HCT116 (cell line): ENCODE data around the gene SDC3. TPM values are rescaled to one million over a fixed set of nuclear protein-coding genes. Genes with fewer than 3 reads are reported as not detected.

ENCODE experiments used
- ATAC-seq: fragments of 200-7000 bp; cut with Tn5 transposase; 2 replicates; pipeline ENCODE4 v1.9.1; 2020; ENCODE audit warnings: mild to moderate bottlenecking, moderate library complexity
- BruUV-seq: library from RNA; stranded (reverse); fragments of 400-500 nt; replicated peaks from 2 replicates; lab custom pipeline; 2021; lab: Mats Ljungman, UMichigan
- CTCF ChIA-PET: fragments of 300-600 bp; sonication (Branson Sonifier 250); formaldehyde crosslinking; loops from one replicate; lab custom pipeline; 2021; ENCODE audit warnings: antibody characterized with exemption; lab: Charles Lee
- POLR2A ChIA-PET: fragments of 300-600, 350-600 bp; sonication (Branson Sonifier 250); formaldehyde crosslinking; loops from one replicate; lab custom pipeline; 2021; ENCODE audit warnings: antibody characterized with exemption; lab: Charles Lee
- RAD21 ChIA-PET, 2 experiments: fragments of 300-600 bp; sonication (Branson Sonifier 250); formaldehyde crosslinking; loops; one replicate each; lab custom pipeline; 2023; ENCODE audit warnings: low total read pairs in 2 of 2; ENCODE audit not compliant: uncharacterized antibody in 2 of 2, unreplicated experiment in 2 of 2, low non-redundant PET in 1 of 2; lab: Charles Lee
- DNase-seq: peaks from one replicate; pipeline ENCODE4 v3.0.0-alpha.2; 2010; ENCODE audit warnings: low read depth, low spot score
- H2AFZ ChIP-seq: fragments of 200-600 bp; shearing (Covaris generic), sonication (generic); 2 replicates; pipeline ENCODE4 v1.6.1; 2017; ENCODE audit warnings: low read depth, mixed run types, mixed read lengths, antibody characterized with exemption, low read length; ENCODE audit not compliant: poor library complexity, severe bottlenecking
- H3K27ac ChIP-seq: 2 replicates; pipeline ENCODE4 v1.5.1; 2012; ENCODE audit warnings: low read depth, low read length
- H3K27me3 ChIP-seq: fragments of 200-600 bp; sonication (generic); 2 replicates; pipeline ENCODE4 v1.6.1; 2016; ENCODE audit warnings: mixed run types, low read length, mixed read lengths; ENCODE audit not compliant: insufficient read depth
- H3K36me3 ChIP-seq, 2 experiments: fragments of 200-500 bp in 1 of 2; fragments of 200-600 bp in 1 of 2; sonication (Bioruptor generic) in 1 of 2; sonication (generic) in 1 of 2; 2 replicates each; pipeline versions ENCODE4 v1.5.1 to v1.6.1; 2014 to 2016; ENCODE audit warnings: low read length in 2 of 2, inconsistent platforms in 1 of 2, mixed read lengths in 1 of 2, mixed run types in 1 of 2; ENCODE audit not compliant: insufficient read depth in 2 of 2, control insufficient read depth in 1 of 2
- H3K4me1 ChIP-seq, 2 experiments: fragments of 200-600 bp in 1 of 2; sonication (generic) in 1 of 2; 2 replicates each; pipeline versions ENCODE4 v1.5.1 to v1.6.1; 2012 to 2017; ENCODE audit warnings: low read length in 2 of 2, inconsistent platforms in 1 of 2, mild to moderate bottlenecking in 1 of 2, mixed read lengths in 1 of 2, mixed run types in 1 of 2, moderate library complexity in 1 of 2; ENCODE audit not compliant: insufficient read depth in 2 of 2, control insufficient read depth in 1 of 2
- H3K4me2 ChIP-seq: fragments of 200-600 bp; sonication (generic); 2 replicates; pipeline ENCODE4 v1.6.1; 2017; ENCODE audit warnings: mixed run types, low read length, mixed read lengths
- H3K4me3 ChIP-seq, 2 experiments: fragments of 200-600 bp in 1 of 2; sonication (generic) in 1 of 2; replicated peaks in 1 of 2; 2 replicates each; pipeline ENCODE4 v1.5.1; 2011 to 2016; ENCODE audit warnings: low read length in 2 of 2, control low read depth in 1 of 2, low read depth in 1 of 2, mild to moderate bottlenecking in 1 of 2, mixed read lengths in 1 of 2, mixed run types in 1 of 2
- H3K79me2 ChIP-seq: fragments of 200-600 bp; sonication (generic); 2 replicates; pipeline ENCODE4 v1.6.1; 2017; ENCODE audit warnings: mild to moderate bottlenecking, mixed run types, low read length, moderate library complexity, mixed read lengths; ENCODE audit not compliant: insufficient read depth
- H3K9ac ChIP-seq: fragments of 200-600 bp; sonication (generic); 2 replicates; pipeline ENCODE4 v1.6.1; 2016; ENCODE audit warnings: low read length, mixed read lengths
- H3K9me2 ChIP-seq: fragments of 200-600 bp; sonication (generic), shearing (Covaris generic); 2 replicates; pipeline ENCODE4 v1.6.1; 2017; ENCODE audit warnings: mixed run types, mild to moderate bottlenecking, moderate library complexity; ENCODE audit not compliant: insufficient read depth
- H3K9me3 ChIP-seq, 2 experiments: fragments of 200-500 bp in 1 of 2; fragments of 200-600 bp in 1 of 2; sonication (Bioruptor generic) in 1 of 2; sonication (generic) in 1 of 2; 2 replicates each; pipeline ENCODE4 v1.6.1; 2014 to 2017; ENCODE audit warnings: low read length in 2 of 2, mixed read lengths in 2 of 2, inconsistent platforms in 1 of 2, low read depth in 1 of 2, mild to moderate bottlenecking in 1 of 2, mixed run types in 1 of 2, moderate library complexity in 1 of 2; ENCODE audit not compliant: control insufficient read depth in 1 of 2, insufficient read depth in 1 of 2
- H4K20me1 ChIP-seq: fragments of 200-600 bp; sonication (generic), shearing (Covaris generic); 2 replicates; pipeline ENCODE4 v1.6.1; 2017; ENCODE audit warnings: mixed run types, mild to moderate bottlenecking, moderate library complexity; ENCODE audit not compliant: insufficient read depth
- CBX3 ChIP-seq: IDR thresholded peaks from 2 replicates; pipeline ENCODE4 v1.6.1; 2012; ENCODE audit warnings: low read depth
- EZH2 ChIP-seq: fragments of 200-600 bp; sonication (generic); IDR thresholded peaks from 2 replicates; pipeline ENCODE4 v1.6.1; 2017; ENCODE audit warnings: antibody characterized with exemption, mixed run types
- FOSL1 ChIP-seq: IDR thresholded peaks from 2 replicates; pipeline ENCODE4 v1.6.1; 2012; ENCODE audit warnings: low read depth
- SIN3A ChIP-seq: IDR thresholded peaks from 2 replicates; pipeline ENCODE4 v1.6.1; 2012; ENCODE audit warnings: low read depth
- TCF7L2 ChIP-seq: IDR thresholded peaks from 2 replicates; pipeline ENCODE4 v1.7.0; 2011; ENCODE audit warnings: borderline replicate concordance, inconsistent platforms; ENCODE audit not compliant: insufficient read depth, insufficient read length; ENCODE audit errors: extremely low read depth
- YY1 ChIP-seq: IDR thresholded peaks from 2 replicates; pipeline ENCODE4 v1.6.1; 2011; ENCODE audit warnings: low read length, low read depth, moderate library complexity, mild to moderate bottlenecking; ENCODE audit not compliant: insufficient replicate concordance; ENCODE audit errors: extremely low read depth
- ZNF274 ChIP-seq: fragments of 200-500 bp; sonication (Bioruptor generic); IDR thresholded peaks from 2 replicates; pipeline ENCODE4 v1.6.1; 2014; ENCODE audit warnings: mild to moderate bottlenecking, low read depth, low read length, inconsistent platforms
- intact Hi-C: fragments of 100-400 bp; cut with micrococcal nuclease; formaldehyde crosslinking; loops from 2 replicates; pipeline ENCODE4 v1.10.0; 2022
- total RNA-seq: library from RNA; stranded (reverse); gene quantifications from one replicate; pipeline ENCODE4 v1.2.1, GENCODE V29; 2021; ENCODE audit not compliant: unreplicated experiment
- TF ChIP-seq, protein P1 (sequence below): IDR thresholded peaks from 2 replicates; pipeline ENCODE4 v1.6.1; 2012; ENCODE audit warnings: low read depth
- TF ChIP-seq, protein P2 (sequence below): IDR thresholded peaks from 2 replicates; pipeline ENCODE4 v1.6.1; 2012
- TF ChIP-seq, protein P3 (sequence below): IDR thresholded peaks from 2 replicates; pipeline ENCODE4 v1.6.1; 2011; ENCODE audit warnings: mild to moderate bottlenecking, low read length, moderate library complexity; ENCODE audit not compliant: insufficient replicate concordance; ENCODE audit errors: extremely low read depth

SDC3 gene
- total RNA-seq, 1 experiment from 2014 or later = 40.1 TPM

DNA sequence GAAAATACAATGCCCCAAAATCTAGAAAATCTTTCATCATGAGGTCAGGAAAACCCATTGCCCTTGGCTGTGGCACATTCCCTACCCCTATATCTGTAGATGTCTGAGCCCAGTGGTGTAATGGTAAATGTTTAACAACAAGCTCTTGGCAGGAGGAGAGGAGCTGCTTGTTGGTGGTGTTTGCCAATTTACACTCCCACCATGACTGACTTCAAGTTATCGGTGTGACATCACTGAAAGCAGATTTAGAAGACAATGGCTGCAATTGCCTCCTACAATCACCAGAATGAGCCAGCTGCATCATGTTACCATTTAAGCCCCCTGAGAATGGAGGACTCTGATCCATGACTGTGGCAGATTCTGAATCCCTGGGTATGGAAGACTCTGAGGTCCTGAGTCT lies 70.9 kb downstream of the SDC3 start:
- Histone ChIP-seq H3K36me3 (no peaks in the 10 kb centered on the region), H3K9ac (no peak overlapping the region), H2AFZ (no peak overlapping the region), H3K27ac (no peak overlapping the region), H3K27me3 (peaks cover 5% of the 10 kb centered on the region; the same call in 1 of the 2 replicates), H3K4me2 (no peak overlapping the region), H3K9me2 (no peaks in the 10 kb centered on the region), H4K20me1 (no peaks in the 10 kb centered on the region), H3K4me1 (no peaks in the 10 kb centered on the region), H3K4me3 (no peak overlapping the region), H3K79me2 (no peaks in the 10 kb centered on the region), H3K9me3 (no peaks in the 10 kb centered on the region)
- intact Hi-C loops = no loop called here
- ChIA-PET POLR2A (no interaction called here), CTCF (no interaction called here), RAD21 (no interaction called here)
- DNase-seq = no peak
- ATAC-seq = no peak
- no TSS peak for BruUV-seq
- TF ChIP-seq, protein P1, sequence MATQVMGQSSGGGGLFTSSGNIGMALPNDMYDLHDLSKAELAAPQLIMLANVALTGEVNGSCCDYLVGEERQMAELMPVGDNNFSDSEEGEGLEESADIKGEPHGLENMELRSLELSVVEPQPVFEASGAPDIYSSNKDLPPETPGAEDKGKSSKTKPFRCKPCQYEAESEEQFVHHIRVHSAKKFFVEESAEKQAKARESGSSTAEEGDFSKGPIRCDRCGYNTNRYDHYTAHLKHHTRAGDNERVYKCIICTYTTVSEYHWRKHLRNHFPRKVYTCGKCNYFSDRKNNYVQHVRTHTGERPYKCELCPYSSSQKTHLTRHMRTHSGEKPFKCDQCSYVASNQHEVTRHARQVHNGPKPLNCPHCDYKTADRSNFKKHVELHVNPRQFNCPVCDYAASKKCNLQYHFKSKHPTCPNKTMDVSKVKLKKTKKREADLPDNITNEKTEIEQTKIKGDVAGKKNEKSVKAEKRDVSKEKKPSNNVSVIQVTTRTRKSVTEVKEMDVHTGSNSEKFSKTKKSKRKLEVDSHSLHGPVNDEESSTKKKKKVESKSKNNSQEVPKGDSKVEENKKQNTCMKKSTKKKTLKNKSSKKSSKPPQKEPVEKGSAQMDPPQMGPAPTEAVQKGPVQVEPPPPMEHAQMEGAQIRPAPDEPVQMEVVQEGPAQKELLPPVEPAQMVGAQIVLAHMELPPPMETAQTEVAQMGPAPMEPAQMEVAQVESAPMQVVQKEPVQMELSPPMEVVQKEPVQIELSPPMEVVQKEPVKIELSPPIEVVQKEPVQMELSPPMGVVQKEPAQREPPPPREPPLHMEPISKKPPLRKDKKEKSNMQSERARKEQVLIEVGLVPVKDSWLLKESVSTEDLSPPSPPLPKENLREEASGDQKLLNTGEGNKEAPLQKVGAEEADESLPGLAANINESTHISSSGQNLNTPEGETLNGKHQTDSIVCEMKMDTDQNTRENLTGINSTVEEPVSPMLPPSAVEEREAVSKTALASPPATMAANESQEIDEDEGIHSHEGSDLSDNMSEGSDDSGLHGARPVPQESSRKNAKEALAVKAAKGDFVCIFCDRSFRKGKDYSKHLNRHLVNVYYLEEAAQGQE = no peak
- no peak for TF ChIP-seq EZH2
- no peak for TF ChIP-seq YY1
- TF ChIP-seq SIN3A = no peak
- TF ChIP-seq, protein P2, sequence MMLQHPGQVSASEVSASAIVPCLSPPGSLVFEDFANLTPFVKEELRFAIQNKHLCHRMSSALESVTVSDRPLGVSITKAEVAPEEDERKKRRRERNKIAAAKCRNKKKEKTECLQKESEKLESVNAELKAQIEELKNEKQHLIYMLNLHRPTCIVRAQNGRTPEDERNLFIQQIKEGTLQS = no peak
- TF ChIP-seq, protein P3, sequence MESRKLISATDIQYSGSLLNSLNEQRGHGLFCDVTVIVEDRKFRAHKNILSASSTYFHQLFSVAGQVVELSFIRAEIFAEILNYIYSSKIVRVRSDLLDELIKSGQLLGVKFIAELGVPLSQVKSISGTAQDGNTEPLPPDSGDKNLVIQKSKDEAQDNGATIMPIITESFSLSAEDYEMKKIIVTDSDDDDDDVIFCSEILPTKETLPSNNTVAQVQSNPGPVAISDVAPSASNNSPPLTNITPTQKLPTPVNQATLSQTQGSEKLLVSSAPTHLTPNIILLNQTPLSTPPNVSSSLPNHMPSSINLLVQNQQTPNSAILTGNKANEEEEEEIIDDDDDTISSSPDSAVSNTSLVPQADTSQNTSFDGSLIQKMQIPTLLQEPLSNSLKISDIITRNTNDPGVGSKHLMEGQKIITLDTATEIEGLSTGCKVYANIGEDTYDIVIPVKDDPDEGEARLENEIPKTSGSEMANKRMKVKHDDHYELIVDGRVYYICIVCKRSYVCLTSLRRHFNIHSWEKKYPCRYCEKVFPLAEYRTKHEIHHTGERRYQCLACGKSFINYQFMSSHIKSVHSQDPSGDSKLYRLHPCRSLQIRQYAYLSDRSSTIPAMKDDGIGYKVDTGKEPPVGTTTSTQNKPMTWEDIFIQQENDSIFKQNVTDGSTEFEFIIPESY = no peak
- TF ChIP-seq TCF7L2 = no peak
- TF ChIP-seq CBX3 = no peak
- no peak for TF ChIP-seq ZNF274
- no peak for TF ChIP-seq FOSL1
